Left renal cortex interstitium (tissue), 4 donors: ENCODE measurements around the gene FAS. TPM values are rescaled to one million over a fixed set of nuclear protein-coding genes. Genes with fewer than 3 reads are reported as not detected.

Experiments used
- DNase-seq, 4 donors: peaks; one replicate each; pipeline ENCODE4 v3.0.0-alpha.2; 2013; ENCODE audit warnings: low read depth in 4 of 4, low spot score in 2 of 4, missing footprints in 1 of 4
- polyA plus RNA-seq, 4 donors: library from polyadenylated mRNA; unstranded; fragments of 120-200 nt; gene quantifications; one replicate each; pipeline ENCODE4 v1.2.1, GENCODE V29; 2013; ENCODE audit not compliant: insufficient read length in 4 of 4

The FAS gene
- polyA plus RNA-seq, 4 donors, result 10.0 to 12.7 (median 11.3) TPM

DNA sequence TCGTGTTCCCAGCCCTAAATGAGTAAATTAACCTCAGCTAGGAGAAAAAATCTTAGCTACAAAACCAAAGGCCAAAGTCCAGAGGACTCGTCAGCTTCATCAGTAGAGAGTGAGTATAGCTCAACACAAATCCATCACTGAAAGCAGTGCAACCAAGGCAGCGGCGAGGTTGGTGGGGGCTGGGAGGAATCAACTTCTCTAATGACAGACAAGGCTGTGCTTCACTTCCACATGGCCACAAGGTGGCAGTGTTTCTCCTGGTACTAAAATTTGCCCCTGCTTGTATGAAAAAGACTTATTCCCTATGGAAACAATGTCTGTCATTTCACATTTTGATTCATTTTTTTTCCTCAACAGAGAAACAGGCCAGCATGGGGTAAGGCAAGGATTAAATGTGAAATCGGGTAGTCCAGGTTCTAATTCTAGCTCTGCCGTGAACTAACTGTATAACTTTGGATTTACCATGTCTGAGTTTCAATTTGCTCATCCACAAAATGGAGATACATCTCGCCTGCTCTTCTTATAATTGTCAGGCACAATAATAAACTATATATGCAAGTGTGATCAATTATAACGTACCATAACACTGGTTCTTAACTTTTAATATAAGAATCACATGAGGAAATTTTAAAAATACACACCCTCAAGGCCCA, 39.3 kb downstream of the FAS start:
- peak; percentile 15 to 60 (median 48) for DNase-seq

DNA sequence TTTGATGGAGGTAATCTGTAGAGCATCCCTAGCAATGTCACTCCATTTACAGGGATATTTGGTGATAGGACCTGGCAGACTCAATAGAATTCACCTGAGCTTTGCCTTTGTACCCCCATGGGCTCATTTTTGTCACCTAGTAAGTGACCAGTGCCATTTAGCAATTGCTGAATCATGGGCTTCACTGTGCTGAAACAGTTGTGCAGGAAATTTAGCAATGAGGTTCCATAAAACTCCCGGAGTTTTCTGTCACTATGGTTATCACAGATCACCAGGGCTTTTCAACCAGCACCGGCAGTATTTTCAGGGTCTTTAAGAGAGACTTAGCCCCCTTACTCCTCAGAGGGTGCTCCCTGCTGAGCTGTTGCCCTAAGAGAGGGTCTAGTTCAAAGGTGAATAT, 40.2 kb downstream of the FAS start:
- no peak for DNase-seq

GRCh38 chr10:89032141-89032891, 41.7 kb downstream of the FAS start:
- peak in 1 of 4 donors; percentile 15 for DNase-seq

- no peak for DNase-seq
Measured at GRCh38 chr10:89035461-89035860, 44.9 kb downstream of the FAS start.

DNA sequence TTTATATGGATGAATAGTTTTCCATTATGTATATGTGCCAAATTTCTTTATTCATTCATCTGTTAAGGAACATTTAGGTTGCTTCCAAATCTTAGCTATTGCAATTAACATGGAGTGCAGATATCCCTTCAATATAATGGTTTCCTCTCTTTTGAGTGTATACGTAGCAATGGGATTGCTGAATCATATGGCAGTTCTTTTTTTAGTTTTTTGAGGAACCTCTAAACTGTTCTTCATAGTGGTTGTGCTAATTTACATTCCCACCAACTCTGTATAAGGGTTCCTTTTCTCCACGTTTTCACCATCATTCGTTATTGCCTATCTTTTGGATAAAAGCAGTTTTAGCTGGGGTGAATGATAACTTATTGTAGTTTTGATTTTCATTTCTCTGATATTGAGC, 46.5 kb downstream of the FAS start:
- no peak for DNase-seq

DNA sequence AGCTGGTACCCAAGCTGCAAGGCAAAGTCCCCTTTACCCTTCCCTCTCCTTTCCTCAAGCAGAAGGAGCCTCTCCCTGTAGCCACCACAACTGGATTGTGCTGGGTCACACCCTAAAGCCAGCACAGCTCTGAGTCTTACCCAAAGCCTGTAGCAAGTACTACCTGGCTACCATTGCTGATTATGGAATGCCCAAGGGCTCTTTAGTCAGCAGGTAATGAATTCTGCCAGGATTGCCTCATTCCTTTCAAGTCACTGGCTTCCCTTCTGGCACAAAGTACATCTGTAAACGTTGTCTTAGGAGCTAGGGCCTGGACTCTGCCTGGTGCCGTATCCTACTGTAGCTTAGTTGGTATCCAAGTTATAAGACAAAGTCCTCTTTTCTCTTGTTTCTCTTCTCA, 52.0 kb downstream of the FAS start:
- no peak for DNase-seq

DNA sequence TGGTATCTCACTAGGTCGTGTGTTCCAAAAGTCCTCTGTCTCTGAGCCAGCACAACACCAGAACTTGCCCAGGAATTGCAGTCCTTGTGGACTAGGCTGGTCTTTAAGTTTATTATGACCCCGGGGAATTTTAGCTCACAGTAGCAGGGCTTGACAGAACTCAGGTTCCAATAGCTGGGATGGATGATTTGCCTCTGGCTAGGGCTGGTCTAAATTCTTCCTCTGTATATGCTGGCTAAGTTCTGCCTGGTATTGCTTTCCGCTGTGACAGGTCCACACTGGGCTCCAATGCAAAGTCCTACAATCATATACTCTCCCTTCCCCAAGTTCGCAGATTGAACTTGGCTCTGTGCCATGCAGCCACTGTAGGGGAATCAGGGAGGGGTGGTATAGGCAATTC, 52.5 kb downstream of the FAS start:
- DNase-seq, result no peak

GRCh38 chr10:89047397-89047796, 56.8 kb downstream of the FAS start:
- no peak for DNase-seq

GRCh38 chr10:89051593-89051992, 61.0 kb downstream of the FAS start:
- no peak for DNase-seq

- no peak for DNase-seq
Measured at GRCh38 chr10:89053555-89053954, 63.0 kb downstream of the FAS start.

DNA sequence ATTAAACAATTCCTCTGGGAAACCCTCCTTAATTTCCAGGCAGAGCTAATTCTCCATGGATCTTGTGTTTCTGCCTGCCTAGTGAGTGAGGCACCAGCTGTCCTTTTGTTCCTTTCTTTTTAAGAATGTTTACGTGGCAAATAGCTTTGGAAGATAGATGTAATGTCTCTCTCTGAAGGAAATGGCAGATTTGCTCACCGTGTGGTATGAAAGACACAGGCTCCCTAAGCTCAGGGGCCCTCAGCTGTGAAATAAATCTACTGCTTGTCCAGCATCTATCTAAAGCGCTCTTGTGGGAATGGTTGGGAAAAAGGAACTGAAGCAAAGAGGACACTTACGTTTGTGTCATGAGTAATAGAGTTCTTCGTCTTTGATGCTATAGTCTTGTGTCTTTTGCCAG, 64.6 kb downstream of the FAS start:
- DNase-seq, result no peak

DNA sequence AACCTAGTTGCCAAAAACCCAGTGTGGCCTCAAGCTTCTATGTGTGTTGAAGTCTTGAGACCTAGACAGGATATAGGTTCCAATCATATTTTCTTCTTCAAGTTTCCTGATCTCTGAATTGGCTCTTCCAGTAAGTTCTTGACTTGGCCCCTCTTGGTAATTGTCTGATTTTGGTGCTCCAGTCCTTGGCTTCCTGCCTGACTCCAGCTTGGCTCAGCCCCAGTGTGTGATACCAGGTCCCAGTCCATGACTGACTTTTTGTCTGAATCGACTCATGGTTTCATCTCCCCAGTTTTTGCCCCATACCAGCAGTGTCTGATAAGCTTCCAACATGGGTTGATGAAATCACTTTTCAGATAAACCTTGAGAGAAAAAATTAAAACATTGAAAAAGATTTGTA, 72.3 kb downstream of the FAS start:
- DNase-seq, result no peak

DNA sequence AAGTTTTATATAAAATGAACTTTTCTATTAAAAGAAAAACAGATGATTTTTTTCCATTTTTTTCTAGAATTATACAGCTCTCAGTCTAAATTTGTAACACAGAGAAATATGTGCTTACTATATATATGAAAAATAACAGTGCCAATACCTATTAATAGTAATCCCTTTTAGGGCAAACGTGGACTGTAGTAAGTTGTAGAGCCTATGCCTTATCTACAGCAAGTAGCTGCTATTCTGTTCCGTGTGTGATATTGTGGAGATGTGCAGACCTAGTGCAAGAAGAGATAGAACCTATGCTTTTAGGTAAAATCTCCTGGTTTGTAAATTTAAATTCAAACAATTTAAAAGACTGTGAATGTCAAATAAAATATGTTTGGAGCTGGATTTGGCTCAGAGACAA, 72.9 kb downstream of the FAS start:
- no peak for DNase-seq

- no peak for DNase-seq
Measured at GRCh38 chr10:89064748-89065147, 74.2 kb downstream of the FAS start.

Other genes with a start within 250 kb of the FAS start
- gene LIPN, start 230.8 kb upstream of the FAS start, polyA plus RNA-seq, result not detected
- gene LIPM, start 188.1 kb upstream of the FAS start, polyA plus RNA-seq, result under 1 TPM in 1 of 4 donors, not detected in 3; 0.13 TPM
- gene ANKRD22, start 139.0 kb upstream of the FAS start, polyA plus RNA-seq, result under 1 TPM; 0.25 to 0.49 (median 0.46) TPM
- gene STAMBPL1, start 110.6 kb upstream of the FAS start, polyA plus RNA-seq, result 1 to 10 TPM; 1.9 to 2.3 (median 2.2) TPM
- 100 to 1,000 TPM; 165 to 197 (median 178) TPM for gene ACTA2, start 38.0 kb upstream of the FAS start, polyA plus RNA-seq
- under 1 TPM in 3 of 4 donors, not detected in 1; 0.19 to 0.21 (median 0.21) TPM for gene CH25H, start 216.5 kb downstream of the FAS start, polyA plus RNA-seq